B cell (primary cell): ENCODE results near the gene RIC1. TPM values are rescaled to one million over a fixed set of nuclear protein-coding genes. Genes with fewer than 3 reads are reported as not detected.

Source experiments
- ATAC-seq: fragments of 200-7000 bp; cut with Tn5 transposase; one replicate; pipeline ENCODE4 v1.10.0; 2021; ENCODE audit warnings: low read depth, mild to moderate bottlenecking, moderate number of reproducible peaks, moderate library complexity
- CTCF ChIA-PET: fragments of 350-600 bp; sonication (Branson Sonifier 250); formaldehyde crosslinking; loops from one replicate; lab custom pipeline; 2021; ENCODE audit warnings: antibody characterized with exemption, inconsistent platforms; lab: Charles Lee
- POLR2A ChIA-PET: fragments of 350-600 bp; sonication (Branson Sonifier 250); formaldehyde crosslinking; loops from one replicate; lab custom pipeline; 2021; ENCODE audit warnings: antibody characterized with exemption; lab: Charles Lee
- DNase-seq: peaks from one replicate; pipeline ENCODE4 v3.0.0; 2013
- H2AFZ ChIP-seq: 2 replicates; pipeline ENCODE4 v1.6.1; 2012; ENCODE audit warnings: mild to moderate bottlenecking, low read depth, low read length; ENCODE audit not compliant: insufficient read depth, poor library complexity, severe bottlenecking
- H3K27ac ChIP-seq, 2 donors: 1 replicate in 1 of 2; 2 replicates in 1 of 2; pipeline ENCODE4 v1.5.1; 2012 to 2013; ENCODE audit warnings: low read length in 2 of 2, mild to moderate bottlenecking in 2 of 2, moderate library complexity in 1 of 2
- H3K27me3 ChIP-seq, 4 experiments: fragments of 200-600 bp in 1 of 4; sonication (generic) in 1 of 4; replicated peaks in 1 of 4; 1 replicate in 2 of 4; 2 replicates in 2 of 4; pipeline versions ENCODE4 v1.6.1 to v1.7.0; 2013 to 2016; ENCODE audit warnings: low read length in 3 of 4, mild to moderate bottlenecking in 2 of 4, mixed read lengths in 1 of 4, moderate library complexity in 1 of 4; ENCODE audit not compliant: insufficient read depth in 4 of 4, control insufficient read depth in 3 of 4; ENCODE audit errors: control extremely low read depth in 1 of 4
- H3K36me3 ChIP-seq, 2 experiments: replicated peaks in 1 of 2; 1 replicate in 1 of 2; 2 replicates in 1 of 2; pipeline versions ENCODE4 v1.6.1 to v1.7.1; 2013; ENCODE audit warnings: low read length in 1 of 2; ENCODE audit not compliant: insufficient read depth in 2 of 2, control insufficient read depth in 1 of 2; ENCODE audit errors: control extremely low read depth in 1 of 2, extremely low read depth in 1 of 2
- H3K4me1 ChIP-seq, 2 donors: fragments of 200-600 bp in 1 of 2; sonication (generic) in 1 of 2; 1 replicate in 1 of 2; 2 replicates in 1 of 2; pipeline versions ENCODE4 v1.5.1 to v1.6.1; 2013 to 2017; ENCODE audit warnings: low read length in 2 of 2; ENCODE audit not compliant: control insufficient read depth in 2 of 2, insufficient read depth in 2 of 2
- H3K4me2 ChIP-seq: replicated peaks from 2 replicates; pipeline ENCODE3; 2012; ENCODE audit warnings: mild to moderate bottlenecking, low read depth, low read length; ENCODE audit not compliant: poor library complexity, severe bottlenecking
- H3K4me3 ChIP-seq, 5 experiments: fragments of 200-600 bp in 1 of 5; sonication (generic) in 1 of 5; 1 replicate in 3 of 5; 2 replicates in 2 of 5; pipeline versions ENCODE4 v1.5.1 to v1.7.0; 2011 to 2016; ENCODE audit warnings: low read length in 4 of 5, mild to moderate bottlenecking in 4 of 5, low read depth in 2 of 5, control low read depth in 1 of 5, moderate library complexity in 1 of 5; ENCODE audit not compliant: insufficient read depth in 1 of 5; ENCODE audit errors: control extremely low read depth in 1 of 5, extremely low read depth in 1 of 5
- H3K79me2 ChIP-seq: fragments of 200-600 bp; sonication (generic); one replicate; pipeline ENCODE4 v1.6.0; 2016; ENCODE audit warnings: low read length; ENCODE audit not compliant: control insufficient read depth, insufficient read depth
- H3K9ac ChIP-seq: fragments of 200-600 bp; sonication (generic); 2 replicates; pipeline ENCODE4 v1.6.1; 2017; ENCODE audit warnings: mild to moderate bottlenecking, low read length, moderate library complexity
- H3K9me3 ChIP-seq, 3 donors: one replicate each; pipeline versions ENCODE4 v1.6.1 to v1.7.1; 2013; ENCODE audit warnings: low read length in 2 of 3; ENCODE audit not compliant: control insufficient read depth in 2 of 3, insufficient read depth in 1 of 3; ENCODE audit errors: control extremely low read depth in 1 of 3
- H4K20me1 ChIP-seq: 2 replicates; pipeline ENCODE4 v1.6.0; 2012; ENCODE audit warnings: mild to moderate bottlenecking, low read length; ENCODE audit not compliant: insufficient read depth, control insufficient read depth, poor library complexity, severe bottlenecking
- H3K27ac Mint-ChIP-seq: one replicate; pipeline ENCODE4 v1.8.0; 2021; ENCODE audit warnings: mixed read lengths
- H3K27me3 Mint-ChIP-seq: one replicate; pipeline ENCODE4 v1.8.0; 2021; ENCODE audit warnings: mixed read lengths
- H3K4me1 Mint-ChIP-seq: one replicate; pipeline ENCODE4 v1.8.0; 2021; ENCODE audit warnings: mixed read lengths
- H3K4me3 Mint-ChIP-seq: one replicate; pipeline ENCODE4 v1.8.0; 2021; ENCODE audit warnings: mixed read lengths
- H3K9me3 Mint-ChIP-seq: one replicate; pipeline ENCODE4 v1.8.0; 2022; ENCODE audit warnings: mixed read lengths; ENCODE audit not compliant: insufficient read depth
- EZH2 ChIP-seq: IDR thresholded peaks from 2 replicates; pipeline ENCODE4 v1.6.1; 2012; ENCODE audit warnings: borderline replicate concordance, low read depth, mild to moderate bottlenecking, moderate library complexity, low read length; ENCODE audit not compliant: insufficient read depth, poor library complexity, severe bottlenecking
- WGBS: methylation state at CpG from one replicate; pipeline ENCODE4 v1.1.5; 2013; ENCODE audit warnings: missing lambda C conversion rate; ENCODE audit not compliant: insufficient coverage; 5-methylcytosine and 5-hydroxymethylcytosine counted together
- intact Hi-C: fragments of 100-400 bp; cut with micrococcal nuclease; formaldehyde crosslinking; loops from one replicate; pipeline ENCODE4 v1.10.0; 2022
- polyA plus RNA-seq: library from polyadenylated mRNA; depleted of rRNA; stranded (reverse); fragments of >200 nt; gene quantifications from 2 replicates; pipeline ENCODE4 v1.2.3, GENCODE V29; 2012
- total RNA-seq, 2 donors: library from RNA; stranded (reverse); fragments of 120-200 nt in 1 of 2; gene quantifications; 1 replicate in 1 of 2; 2 replicates in 1 of 2; pipeline versions ENCODE4 v1.2.3 to v1.2.4, GENCODE V29; 2013 to 2022
- TF ChIP-seq, protein P1 (sequence below): fragments of 200-600 bp; IDR thresholded peaks from one replicate; pipeline ENCODE4 v1.8.0; 2022; ENCODE audit warnings: antibody characterized with exemption, mild to moderate bottlenecking

Gene RIC1
- total and polyA plus RNA-seq, 2 donors (not counting 1 experiment from before 2014, with no cell fraction given): 20.7 to 58.8 TPM

DNA sequence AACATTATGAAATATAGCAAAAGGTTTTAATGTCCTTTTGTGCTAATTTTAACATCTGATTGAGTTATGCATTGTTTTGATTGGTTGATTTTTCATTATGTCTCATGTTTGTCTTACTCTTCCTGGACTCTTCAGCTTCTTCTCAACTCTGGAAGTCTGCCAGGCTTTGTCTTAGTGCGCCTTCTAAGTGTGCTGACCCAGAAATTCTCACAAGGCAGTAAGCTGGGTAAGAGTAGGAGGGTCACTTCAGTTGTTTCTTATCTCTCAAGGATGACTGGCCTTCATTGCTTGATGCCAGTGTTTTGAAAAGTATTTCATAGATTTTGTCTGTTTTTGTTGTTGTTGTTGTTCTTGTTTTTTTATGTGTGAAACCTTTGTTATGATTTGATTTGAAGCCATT is 59.2 kb downstream of the RIC1 start:
- no peaks in the 10 kb centered on the region for H3K27me3 Mint-ChIP-seq
- no peak overlapping the region for H3K27ac Mint-ChIP-seq
- ChIA-PET POLR2A (interaction anchor here (0.7 kb wide), 1 partner anchor 33 kb away, joined by 7 read pairs; no protein-coding TSS in a partner anchor), CTCF (no interaction called here)
- WGBS: 100% methylated on average over 1 of the region's 1 CpG
- Histone ChIP-seq H3K27me3 (no peaks in the 10 kb centered on the region), H3K9ac (no peak overlapping the region), H3K27ac (no peak overlapping the region), H3K4me2 (no peak overlapping the region), H3K4me1 (no peaks in the 10 kb centered on the region), H3K4me3 (no peak overlapping the region), H3K36me3 (peaks cover 0 to 3% of the 10 kb centered on the region in 2 experiments), H4K20me1 (no peaks in the 10 kb centered on the region), H3K9me3 (peaks cover 0 to 9% (median 0%) of the 10 kb centered on the region in 3 donors), H3K79me2 (peaks cover 45% of the 10 kb centered on the region), H2AFZ (no peak overlapping the region)
- peaks cover 12% of the 10 kb centered on the region for H3K4me1 Mint-ChIP-seq
- no peaks in the 10 kb centered on the region for H3K9me3 Mint-ChIP-seq
- TF ChIP-seq EZH2: no peak
- TF ChIP-seq, protein P1, sequence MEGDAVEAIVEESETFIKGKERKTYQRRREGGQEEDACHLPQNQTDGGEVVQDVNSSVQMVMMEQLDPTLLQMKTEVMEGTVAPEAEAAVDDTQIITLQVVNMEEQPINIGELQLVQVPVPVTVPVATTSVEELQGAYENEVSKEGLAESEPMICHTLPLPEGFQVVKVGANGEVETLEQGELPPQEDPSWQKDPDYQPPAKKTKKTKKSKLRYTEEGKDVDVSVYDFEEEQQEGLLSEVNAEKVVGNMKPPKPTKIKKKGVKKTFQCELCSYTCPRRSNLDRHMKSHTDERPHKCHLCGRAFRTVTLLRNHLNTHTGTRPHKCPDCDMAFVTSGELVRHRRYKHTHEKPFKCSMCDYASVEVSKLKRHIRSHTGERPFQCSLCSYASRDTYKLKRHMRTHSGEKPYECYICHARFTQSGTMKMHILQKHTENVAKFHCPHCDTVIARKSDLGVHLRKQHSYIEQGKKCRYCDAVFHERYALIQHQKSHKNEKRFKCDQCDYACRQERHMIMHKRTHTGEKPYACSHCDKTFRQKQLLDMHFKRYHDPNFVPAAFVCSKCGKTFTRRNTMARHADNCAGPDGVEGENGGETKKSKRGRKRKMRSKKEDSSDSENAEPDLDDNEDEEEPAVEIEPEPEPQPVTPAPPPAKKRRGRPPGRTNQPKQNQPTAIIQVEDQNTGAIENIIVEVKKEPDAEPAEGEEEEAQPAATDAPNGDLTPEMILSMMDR: no peak
- DNase-seq (no peak), ATAC-seq (no peak)
- no peak overlapping the region for H3K4me3 Mint-ChIP-seq
- intact Hi-C loops: no loop called here

DNA sequence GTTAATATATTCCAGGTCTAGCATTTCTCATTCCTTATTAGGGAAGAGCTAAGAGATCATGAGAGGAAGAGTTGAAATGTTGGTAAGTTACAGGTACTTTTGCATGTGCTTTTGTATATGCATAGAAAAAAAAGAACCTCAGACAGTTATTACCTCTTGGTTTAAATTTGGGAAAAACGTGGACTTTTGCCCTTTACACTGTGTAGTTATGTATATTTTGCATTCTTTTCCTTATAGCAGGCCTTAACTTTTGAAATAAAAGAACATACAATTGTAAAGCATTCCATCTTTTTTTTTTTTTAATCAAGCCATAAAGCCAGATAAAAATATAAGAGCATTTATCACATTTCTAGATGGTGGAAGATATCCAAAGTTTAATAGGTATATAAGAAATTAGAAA is 61.4 kb downstream of the RIC1 start:
- Mint-ChIP-seq H3K4me3 (no peak overlapping the region), H3K9me3 (no peaks in the 10 kb centered on the region), H3K4me1 (peaks cover 12% of the 10 kb centered on the region), H3K27ac (no peak overlapping the region), H3K27me3 (no peaks in the 10 kb centered on the region)
- WGBS: no CpG with 5 or more reads among the region's 1 CpG
- peaks cover 6% of the 10 kb centered on the region for H4K20me1 ChIP-seq
- no peak for ATAC-seq
- H3K36me3 ChIP-seq: peaks cover 0 to 3% of the 10 kb centered on the region in 2 experiments
- CTCF ChIA-PET: no interaction called here
- TF ChIP-seq, protein P1: no peak
- no peak for TF ChIP-seq EZH2
- no peak overlapping the region for H3K27ac ChIP-seq
- H3K9ac ChIP-seq: no peak overlapping the region
- no peaks in the 10 kb centered on the region for H3K4me1 ChIP-seq
- no peak for DNase-seq
- no peaks in the 10 kb centered on the region for H3K9me3 ChIP-seq
- no peak overlapping the region for H3K4me3 ChIP-seq
- no peaks in the 10 kb centered on the region for H3K27me3 ChIP-seq
- intact Hi-C loops: no loop called here
- POLR2A ChIA-PET: no interaction called here
- H3K79me2 ChIP-seq: peaks cover 36% of the 10 kb centered on the region
- no peak overlapping the region for H3K4me2 ChIP-seq
- H2AFZ ChIP-seq: no peak overlapping the region
